Keratinocyte (primary cell): ENCODE data around the gene ARL13B. TPM values are rescaled to one million over a fixed set of nuclear protein-coding genes. Genes with fewer than 3 reads are reported as not detected.
A peak's percentile ranks its signal among the peaks of the same experiment; 100 is the strongest.

ENCODE experiments used
- DNase-seq: peaks from one replicate; pipeline ENCODE4 v3.0.0-alpha.2; 2011; ENCODE audit warnings: low read depth, missing footprints, low spot score
- FAIRE-seq: peaks from 2 replicates; lab custom pipeline; 2011; peaks lifted over from hg19 to GRCh38; lab: Jason Lieb, UNC
- H2AFZ ChIP-seq: 2 replicates; pipeline ENCODE4 v1.6.0; 2012; ENCODE audit warnings: low read length, control low read depth, inconsistent platforms; ENCODE audit not compliant: control insufficient read depth
- H3K27ac ChIP-seq: 2 replicates; pipeline ENCODE4 v1.5.1; 2011; ENCODE audit warnings: low read length; ENCODE audit not compliant: control insufficient read depth, insufficient read depth
- H3K27me3 ChIP-seq: 3 replicates; pipeline ENCODE4 v1.6.0; 2011; ENCODE audit warnings: low read length; ENCODE audit not compliant: control insufficient read depth, insufficient read depth; ENCODE audit errors: extremely low read depth
- H3K36me3 ChIP-seq, 2 experiments: 2 replicates in 1 of 2; 3 replicates in 1 of 2; pipeline ENCODE4 v1.5.1; 2011; ENCODE audit warnings: low read length in 2 of 2, mild to moderate bottlenecking in 1 of 2; ENCODE audit not compliant: control insufficient read depth in 2 of 2, insufficient read depth in 2 of 2; ENCODE audit errors: extremely low read depth in 1 of 2
- H3K4me1 ChIP-seq: 3 replicates; pipeline ENCODE4 v1.5.1; 2011; ENCODE audit warnings: low read length; ENCODE audit not compliant: control insufficient read depth, insufficient read depth; ENCODE audit errors: extremely low read depth
- H3K4me2 ChIP-seq: 3 replicates; pipeline ENCODE4 v1.6.0; 2011; ENCODE audit warnings: low read depth, low read length; ENCODE audit not compliant: control insufficient read depth, insufficient read depth; ENCODE audit errors: extremely low read depth
- H3K4me3 ChIP-seq, 3 experiments: fragments of 200-600 bp in 1 of 3; sonication (generic) in 1 of 3; 2 replicates in 2 of 3; 3 replicates in 1 of 3; pipeline ENCODE4 v1.5.1; 2011 to 2016; ENCODE audit warnings: low read length in 3 of 3, mild to moderate bottlenecking in 3 of 3, control low read depth in 2 of 3, inconsistent platforms in 1 of 3, low read depth in 1 of 3, mixed read lengths in 1 of 3, mixed run types in 1 of 3, moderate library complexity in 1 of 3; ENCODE audit not compliant: control insufficient read depth in 2 of 3, insufficient read depth in 2 of 3; ENCODE audit errors: extremely low read depth in 1 of 3
- H3K79me2 ChIP-seq: 2 replicates; pipeline ENCODE4 v1.6.0; 2012; ENCODE audit warnings: low read length; ENCODE audit not compliant: control insufficient read depth, insufficient read depth
- H3K9ac ChIP-seq: 3 replicates; pipeline ENCODE4 v1.6.0; 2011; ENCODE audit warnings: low read length; ENCODE audit not compliant: control insufficient read depth, insufficient read depth; ENCODE audit errors: extremely low read depth
- H3K9me1 ChIP-seq: 3 replicates; pipeline ENCODE4 v1.6.0; 2011; ENCODE audit warnings: low read length; ENCODE audit not compliant: control insufficient read depth, insufficient read depth; ENCODE audit errors: extremely low read depth
- H3K9me3 ChIP-seq: 2 replicates; pipeline ENCODE4 v1.5.1; 2012; ENCODE audit warnings: low read depth, low read length; ENCODE audit not compliant: control insufficient read depth
- H4K20me1 ChIP-seq: 3 replicates; pipeline ENCODE4 v1.6.0; 2011; ENCODE audit warnings: low read length; ENCODE audit not compliant: control insufficient read depth, insufficient read depth; ENCODE audit errors: extremely low read depth
- CTCF ChIP-seq, 3 experiments: IDR thresholded peaks in 1 of 3; conservative IDR thresholded peaks in 1 of 3; optimal IDR thresholded peaks in 1 of 3; 2 replicates in 2 of 3; 3 replicates in 1 of 3; pipeline versions ENCODE3 to v1.5.1; 2011; ENCODE audit warnings: low read length in 3 of 3, mild to moderate bottlenecking in 3 of 3, moderate library complexity in 2 of 3, control low read depth in 1 of 3, inconsistent platforms in 1 of 3; ENCODE audit not compliant: insufficient read depth in 2 of 3; ENCODE audit errors: extremely low read depth in 1 of 3
- EZH2 ChIP-seq: IDR thresholded peaks from one replicate; pipeline ENCODE4 v1.6.1; 2012; ENCODE audit warnings: inconsistent platforms, mild to moderate bottlenecking, low read length, moderate library complexity
- dilution Hi-C: fragments of 300-500 bp; cut with MboI; formaldehyde crosslinking; loops from one replicate; pipeline ENCODE4 v1.7.0; 2020; ENCODE audit warnings: low sequenced_read_pairs; ENCODE audit not compliant: extremely low pct_ligation_motif_present
- polyA plus RNA-seq, 5 experiments: library from polyadenylated mRNA; depleted of rRNA in 3 of 5; stranded (reverse) in 3 of 5; stranded (forward) in 1 of 5; unstranded in 1 of 5; fragments of >200 nt; gene quantifications; 1 replicate in 1 of 5; 2 replicates in 3 of 5; 3 replicates in 1 of 5; pipeline versions ENCODE4 v1.2.1 to v1.2.3, GENCODE V29; 2011 to 2012; ENCODE audit warnings: missing spikeins in 2 of 5, low read depth in 1 of 5, low replicate concordance in 1 of 5

Gene ARL13B
- polyA plus RNA-seq, 1 donor (not counting 4 experiments of a cell fraction or from before 2014, with no cell fraction given), result 6.8 TPM

GRCh38 chr3:93994056-93994455 is 14.1 kb downstream of the ARL13B start:
- no peak overlapping the region for H3K9ac ChIP-seq
- no peaks in the 10 kb centered on the region for H3K27me3 ChIP-seq
- dilution Hi-C loops, result no loop called here
- H3K9me1 ChIP-seq, result no peaks in the 10 kb centered on the region
- H3K79me2 ChIP-seq, result peaks cover 2% of the 10 kb centered on the region
- no peak overlapping the region for H3K27ac ChIP-seq
- no peaks in the 10 kb centered on the region for H3K4me1 ChIP-seq
- no peak overlapping the region for H3K4me3 ChIP-seq
- no peaks in the 10 kb centered on the region for H3K36me3 ChIP-seq
- H4K20me1 ChIP-seq, result no peaks in the 10 kb centered on the region
- TF ChIP-seq EZH2 (no peak), CTCF (optimal IDR thresholded peaks at IDR 0.05 in 1 of 3, IDR thresholded peaks at IDR 0.05 in 1 of 3, conservative IDR thresholded peaks at IDR 0.05 in 1 of 3; ENCODE audit: extremely low read depth in 1 of 3, insufficient read depth in 2 of 3, low read length in 3 of 3) (no peak)
- H2AFZ ChIP-seq, result no peak overlapping the region
- FAIRE-seq (peak; percentile 34), DNase-seq (no peak)
- no peaks in the 10 kb centered on the region for H3K9me3 ChIP-seq
- H3K4me2 ChIP-seq, result no peak overlapping the region

GRCh38 chr3:94001191-94001590 is 21.2 kb downstream of the ARL13B start:
- no peak overlapping the region for H3K27ac ChIP-seq
- no peaks in the 10 kb centered on the region for H3K9me3 ChIP-seq
- no peaks in the 10 kb centered on the region for H3K4me1 ChIP-seq
- FAIRE-seq (no peak), DNase-seq (no peak)
- dilution Hi-C loops, result no loop called here
- no peak overlapping the region for H3K4me3 ChIP-seq
- H3K27me3 ChIP-seq, result no peaks in the 10 kb centered on the region
- H3K4me2 ChIP-seq, result no peak overlapping the region
- no peaks in the 10 kb centered on the region for H3K36me3 ChIP-seq
- no peaks in the 10 kb centered on the region for H4K20me1 ChIP-seq
- no peak overlapping the region for H2AFZ ChIP-seq
- H3K79me2 ChIP-seq, result no peaks in the 10 kb centered on the region
- TF ChIP-seq CTCF (optimal IDR thresholded peaks at IDR 0.05 in 1 of 3, IDR thresholded peaks at IDR 0.05 in 1 of 3, conservative IDR thresholded peaks at IDR 0.05 in 1 of 3; ENCODE audit: extremely low read depth in 1 of 3, insufficient read depth in 2 of 3, low read length in 3 of 3) (no peak), EZH2 (no peak)
- no peaks in the 10 kb centered on the region for H3K9me1 ChIP-seq
- H3K9ac ChIP-seq, result no peak overlapping the region
